ENCODE data around the gene ENOX1.

The ENOX1 gene

GRCh38 chr13:43676320-43676719 is 110.5 kb downstream of the ENOX1 start:
- no peak overlapping the region for H3K27ac ChIP-seq
- TF ChIP-seq, protein P1, sequence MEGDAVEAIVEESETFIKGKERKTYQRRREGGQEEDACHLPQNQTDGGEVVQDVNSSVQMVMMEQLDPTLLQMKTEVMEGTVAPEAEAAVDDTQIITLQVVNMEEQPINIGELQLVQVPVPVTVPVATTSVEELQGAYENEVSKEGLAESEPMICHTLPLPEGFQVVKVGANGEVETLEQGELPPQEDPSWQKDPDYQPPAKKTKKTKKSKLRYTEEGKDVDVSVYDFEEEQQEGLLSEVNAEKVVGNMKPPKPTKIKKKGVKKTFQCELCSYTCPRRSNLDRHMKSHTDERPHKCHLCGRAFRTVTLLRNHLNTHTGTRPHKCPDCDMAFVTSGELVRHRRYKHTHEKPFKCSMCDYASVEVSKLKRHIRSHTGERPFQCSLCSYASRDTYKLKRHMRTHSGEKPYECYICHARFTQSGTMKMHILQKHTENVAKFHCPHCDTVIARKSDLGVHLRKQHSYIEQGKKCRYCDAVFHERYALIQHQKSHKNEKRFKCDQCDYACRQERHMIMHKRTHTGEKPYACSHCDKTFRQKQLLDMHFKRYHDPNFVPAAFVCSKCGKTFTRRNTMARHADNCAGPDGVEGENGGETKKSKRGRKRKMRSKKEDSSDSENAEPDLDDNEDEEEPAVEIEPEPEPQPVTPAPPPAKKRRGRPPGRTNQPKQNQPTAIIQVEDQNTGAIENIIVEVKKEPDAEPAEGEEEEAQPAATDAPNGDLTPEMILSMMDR (conservative IDR thresholded peaks at IDR 0.05) = no peak
- TF ChIP-seq ZFX (IDR thresholded peaks at IDR 0.05) = no peak

DNA sequence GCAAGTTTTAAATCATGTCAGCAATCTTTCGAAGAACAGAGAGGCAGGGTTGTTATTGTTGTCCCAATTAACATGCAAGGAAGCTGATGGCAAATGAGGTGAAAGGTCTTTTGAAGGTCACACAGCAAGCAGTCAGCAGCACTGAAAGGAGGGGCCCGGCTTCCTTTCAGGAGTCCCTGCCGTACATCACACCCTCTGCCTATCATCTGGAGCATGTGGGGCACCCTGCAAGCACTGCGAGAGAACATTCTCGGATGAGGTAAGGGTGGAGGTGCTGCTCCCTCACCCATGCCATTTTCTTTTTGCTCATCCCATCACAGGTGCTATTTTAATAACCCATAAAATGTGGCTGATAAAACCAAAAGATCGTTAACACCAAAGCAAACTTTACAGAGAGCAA is 111.2 kb downstream of the ENOX1 start:
- no peak overlapping the region for H3K27ac ChIP-seq
- no peak for TF ChIP-seq ZFX (IDR thresholded peaks at IDR 0.05)
- TF ChIP-seq, protein P1 (conservative IDR thresholded peaks at IDR 0.05) = no peak

DNA sequence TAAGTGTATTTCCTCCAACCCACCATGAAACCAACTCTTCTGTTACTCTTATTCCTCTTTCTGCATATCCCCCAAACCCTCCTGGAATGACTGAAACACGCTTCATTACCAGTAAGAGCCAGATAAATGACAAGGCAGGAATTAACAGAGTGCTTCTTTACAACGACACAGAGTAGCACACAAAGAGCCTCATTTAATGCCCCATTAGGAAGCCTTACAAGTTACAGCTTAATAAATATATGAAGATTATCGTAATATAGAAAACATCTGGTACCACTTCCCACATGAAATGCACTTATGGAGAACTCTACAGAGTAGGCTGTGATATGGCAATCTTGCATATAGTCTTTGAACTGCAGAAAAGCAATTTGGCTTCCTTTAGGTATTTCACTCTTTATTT is 116.8 kb downstream of the ENOX1 start:
- TF ChIP-seq, protein P1 (conservative IDR thresholded peaks at IDR 0.05) = no peak
- no peak for TF ChIP-seq ZFX (IDR thresholded peaks at IDR 0.05)
- H3K27ac ChIP-seq = no peak overlapping the region

DNA sequence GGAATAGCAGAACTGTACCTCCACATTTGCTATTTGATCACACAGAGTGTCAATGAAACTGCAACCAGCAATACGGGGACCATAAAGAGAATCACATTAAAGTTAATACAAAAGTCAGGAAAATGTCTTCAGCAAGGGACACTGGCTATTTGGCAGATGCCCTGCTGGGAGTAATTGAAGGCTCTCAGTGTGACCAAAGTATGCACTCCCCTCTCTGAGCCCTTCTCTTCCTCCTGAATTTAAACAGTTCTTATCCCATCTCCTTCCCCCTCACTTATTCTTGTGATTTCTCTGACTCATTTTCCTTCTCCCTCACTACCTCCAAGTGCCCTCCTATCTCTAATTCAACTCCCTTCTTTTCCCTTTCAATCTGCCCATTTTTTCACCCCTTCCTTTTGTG is 117.7 kb downstream of the ENOX1 start:
- TF ChIP-seq, protein P1 (conservative IDR thresholded peaks at IDR 0.05) = no peak
- TF ChIP-seq ZFX (IDR thresholded peaks at IDR 0.05) = no peak
- no peak overlapping the region for H3K27ac ChIP-seq

- no peak overlapping the region for H3K27ac ChIP-seq
- no peak for TF ChIP-seq ZFX (IDR thresholded peaks at IDR 0.05)
- TF ChIP-seq, protein P1 (conservative IDR thresholded peaks at IDR 0.05) = no peak
Observed at GRCh38 chr13:43666403-43666802, 120.4 kb downstream of the ENOX1 start.

GRCh38 chr13:43665388-43665787 is 121.4 kb downstream of the ENOX1 start:
- TF ChIP-seq, protein P1 (conservative IDR thresholded peaks at IDR 0.05) = no peak
- TF ChIP-seq ZFX (IDR thresholded peaks at IDR 0.05) = no peak
- no peak overlapping the region for H3K27ac ChIP-seq

- H3K27ac ChIP-seq = no peak overlapping the region
- TF ChIP-seq ZFX (IDR thresholded peaks at IDR 0.05) = no peak
- TF ChIP-seq, protein P1 (conservative IDR thresholded peaks at IDR 0.05) = no peak
Observed at GRCh38 chr13:43664700-43665191, 122.0 kb downstream of the ENOX1 start.

All from C4-2B (cell line).